ENCODE measurements around the gene ITGB5. TPM values are rescaled to one million over a fixed set of nuclear protein-coding genes. Genes with fewer than 3 reads are reported as not detected.
"Not testable (repeated sequence)": the region's sequence is repeated elsewhere in the genome, so short reads cannot be mapped to it uniquely, and the experiment has no call there.

ITGB5 gene
- total RNA-seq, 1 experiment from 2014 or later, result 225 TPM

GRCh38 chr3:124761250-124761796, 125.8 kb downstream of the ITGB5 start:
- no TSS peak for BruUV-seq (replicated peaks)
- Mint-ChIP-seq H3K27ac (ENCODE audit: unreplicated experiment) (no peak overlapping the region), H3K27me3 (ENCODE audit: unreplicated experiment) (no peaks in the 10 kb centered on the region), H3K36me3 (ENCODE audit: insufficient read depth, unreplicated experiment) (peaks cover 41% of the 10 kb centered on the region), H3K9me3 (ENCODE audit: low read depth, unreplicated experiment) (no peaks in the 10 kb centered on the region), H3K4me1 (ENCODE audit: low read depth, unreplicated experiment) (peaks cover 10% of the 10 kb centered on the region), H3K4me3 (ENCODE audit: low read depth, unreplicated experiment) (no peak overlapping the region)
- intact Hi-C loops (cut with micrococcal nuclease; ENCODE audit: unreplicated experiment), result loop anchor here (1.0 to 2.0 kb wide), 2 partner anchors 140 to 225 kb away; no protein-coding TSS in a partner anchor
- CTCF ChIA-PET, result interaction anchor here (0.5 to 3.3 kb wide), 12 partner anchors 14 to 449 kb away, joined by 3 to 43 read pairs (median 4); no protein-coding TSS in a partner anchor
- TF ChIP-seq CTCF (IDR thresholded peaks at IDR 0.05; ENCODE audit: unreplicated experiment), result peak; percentile 96
- peak; percentile 84 for DNase-seq

- H3K36me3 Mint-ChIP-seq (ENCODE audit: insufficient read depth, unreplicated experiment), result peaks cover 33% of the 10 kb centered on the region
- H3K4me3 Mint-ChIP-seq (ENCODE audit: low read depth, unreplicated experiment), result no peak overlapping the region
- BruUV-seq (replicated peaks), result no TSS peak
- H3K27ac Mint-ChIP-seq (ENCODE audit: unreplicated experiment), result no peak overlapping the region
- no peak for DNase-seq
- peaks cover 10% of the 10 kb centered on the region for H3K4me1 Mint-ChIP-seq (ENCODE audit: low read depth, unreplicated experiment)
- H3K9me3 Mint-ChIP-seq (ENCODE audit: low read depth, unreplicated experiment), result no peaks in the 10 kb centered on the region
- no peak for TF ChIP-seq CTCF (IDR thresholded peaks at IDR 0.05; ENCODE audit: unreplicated experiment)
- intact Hi-C loops (cut with micrococcal nuclease; ENCODE audit: unreplicated experiment), result loop anchor here (2.0 kb wide), 1 partner anchor 226 kb away; no protein-coding TSS in a partner anchor
- CTCF ChIA-PET, result interaction anchor here (0.5 to 3.3 kb wide), 10 partner anchors 14 to 246 kb away, joined by 3 to 43 read pairs (median 4); no protein-coding TSS in a partner anchor
- H3K27me3 Mint-ChIP-seq (ENCODE audit: unreplicated experiment), result no peaks in the 10 kb centered on the region
Measured at GRCh38 chr3:124760601-124761000, 126.6 kb downstream of the ITGB5 start.

- Mint-ChIP-seq H3K27ac (ENCODE audit: unreplicated experiment) (no peak overlapping the region), H3K36me3 (ENCODE audit: insufficient read depth, unreplicated experiment) (peaks cover 29% of the 10 kb centered on the region), H3K9me3 (ENCODE audit: low read depth, unreplicated experiment) (no peaks in the 10 kb centered on the region), H3K4me3 (ENCODE audit: low read depth, unreplicated experiment) (no peak overlapping the region), H3K27me3 (ENCODE audit: unreplicated experiment) (no peaks in the 10 kb centered on the region), H3K4me1 (ENCODE audit: low read depth, unreplicated experiment) (peaks cover 10% of the 10 kb centered on the region)
- no peak for TF ChIP-seq CTCF (IDR thresholded peaks at IDR 0.05; ENCODE audit: unreplicated experiment)
- CTCF ChIA-PET, result interaction anchor here (1.0 to 3.3 kb wide), 4 partner anchors 138 to 227 kb away, joined by 3 to 43 read pairs (median 4); no protein-coding TSS in a partner anchor
- BruUV-seq (replicated peaks), result no TSS peak
- no peak for DNase-seq
- intact Hi-C loops (cut with micrococcal nuclease; ENCODE audit: unreplicated experiment), result loop anchor here (2.0 kb wide), 1 partner anchor 227 kb away; no protein-coding TSS in a partner anchor
Measured at GRCh38 chr3:124759666-124760401, 127.3 kb downstream of the ITGB5 start.

- no peaks in the 10 kb centered on the region for H3K9me3 Mint-ChIP-seq (ENCODE audit: low read depth, unreplicated experiment)
- H3K4me1 Mint-ChIP-seq (ENCODE audit: low read depth, unreplicated experiment), result peaks cover 10% of the 10 kb centered on the region
- CTCF ChIA-PET, result interaction anchor here (1.0 to 3.3 kb wide), 2 partner anchors 143 to 168 kb away, joined by 3 to 43 read pairs; no protein-coding TSS in a partner anchor
- H3K27ac Mint-ChIP-seq (ENCODE audit: unreplicated experiment), result no peak overlapping the region
- intact Hi-C loops (cut with micrococcal nuclease; ENCODE audit: unreplicated experiment), result no loop called here
- BruUV-seq (replicated peaks), result TSS peak; percentile 27
- TF ChIP-seq CTCF (IDR thresholded peaks at IDR 0.05; ENCODE audit: unreplicated experiment), result no peak
- no peak overlapping the region for H3K4me3 Mint-ChIP-seq (ENCODE audit: low read depth, unreplicated experiment)
- no peaks in the 10 kb centered on the region for H3K27me3 Mint-ChIP-seq (ENCODE audit: unreplicated experiment)
- peaks cover 29% of the 10 kb centered on the region for H3K36me3 Mint-ChIP-seq (ENCODE audit: insufficient read depth, unreplicated experiment)
- no peak for DNase-seq
Measured at GRCh38 chr3:124758851-124759635, 128.1 kb downstream of the ITGB5 start.

GRCh38 chr3:124757926-124758325, 129.2 kb downstream of the ITGB5 start:
- CTCF ChIA-PET; H3K4me3 Mint-ChIP-seq (ENCODE audit: low read depth, unreplicated experiment); DNase-seq; intact Hi-C loops (cut with micrococcal nuclease; ENCODE audit: unreplicated experiment); H3K9me3 Mint-ChIP-seq (ENCODE audit: low read depth, unreplicated experiment); H3K27ac Mint-ChIP-seq (ENCODE audit: unreplicated experiment); BruUV-seq (replicated peaks); H3K27me3 Mint-ChIP-seq (ENCODE audit: unreplicated experiment): not testable (repeated sequence)
- peaks cover 32% of the 10 kb centered on the region for H3K36me3 Mint-ChIP-seq (ENCODE audit: insufficient read depth, unreplicated experiment)
- H3K4me1 Mint-ChIP-seq (ENCODE audit: low read depth, unreplicated experiment), result peaks cover 10% of the 10 kb centered on the region

All from Calu3 (cell line).